Gastroesophageal sphincter (tissue), 4 donors: ENCODE results near the gene HSD3B1. TPM values are rescaled to one million over a fixed set of nuclear protein-coding genes. Genes with fewer than 3 reads are reported as not detected.

Source experiments
- ATAC-seq: fragments of 150-250 bp; one replicate; pipeline ENCODE4 v1.9.1; 2016; ENCODE audit warnings: mild to moderate bottlenecking, moderate library complexity
- H3K27ac ChIP-seq, 4 donors: fragments of 200-600 bp; sonication (generic) in 3 of 4; 1 replicate in 3 of 4; 2 replicates in 1 of 4; pipeline ENCODE4 v1.5.1; 2016 to 2019
- H3K27me3 ChIP-seq: fragments of 200-600 bp; sonication (generic); one replicate; pipeline ENCODE4 v1.5.1; 2019
- H3K36me3 ChIP-seq, 2 donors: fragments of 200-600 bp; sonication (generic); one replicate each; pipeline ENCODE4 v1.5.1; 2019; ENCODE audit warnings: control low read depth in 1 of 2
- H3K4me1 ChIP-seq, 3 donors: fragments of 200-600 bp; sonication (generic); 1 replicate in 2 of 3; 2 replicates in 1 of 3; pipeline ENCODE4 v1.5.1; 2016 to 2019; ENCODE audit warnings: control low read depth in 2 of 3
- H3K4me3 ChIP-seq, 2 donors: fragments of 200-600 bp; sonication (generic); one replicate each; pipeline ENCODE4 v1.5.1; 2019; ENCODE audit warnings: mild to moderate bottlenecking in 1 of 2, moderate library complexity in 1 of 2
- H3K9me3 ChIP-seq, 3 donors: fragments of 200-600 bp; sonication (generic); one replicate each; pipeline ENCODE4 v1.5.1; 2017 to 2019; ENCODE audit warnings: control low read depth in 2 of 3
- CTCF ChIP-seq, 4 experiments: fragments of 200-600 bp in 2 of 4; fragments of 450-650 bp in 2 of 4; sonication (generic) in 1 of 4; IDR thresholded peaks; one replicate each; pipeline ENCODE4 v1.5.1; 2017 to 2019; ENCODE audit warnings: antibody characterized with exemption in 4 of 4, mild to moderate bottlenecking in 2 of 4, moderate library complexity in 2 of 4
- EP300 ChIP-seq: sonication (generic); formaldehyde crosslinking; IDR thresholded peaks from one replicate; pipeline ENCODE4 v1.6.1; 2017; ENCODE audit warnings: antibody characterized with exemption, mild to moderate bottlenecking
- POLR2A ChIP-seq, 2 donors: fragments of 450-650 bp; IDR thresholded peaks; one replicate each; pipeline ENCODE4 v1.6.1; 2017; ENCODE audit warnings: antibody characterized with exemption in 2 of 2, mild to moderate bottlenecking in 2 of 2, moderate library complexity in 1 of 2
- POLR2AphosphoS5 ChIP-seq: sonication (generic); formaldehyde crosslinking; IDR thresholded peaks from one replicate; pipeline ENCODE4 v1.6.1; 2017; ENCODE audit warnings: antibody characterized with exemption
- WGBS, 2 donors: methylation state at CpG; one replicate each; pipeline ENCODE4 v1.1.5; 2018; ENCODE audit warnings: low coverage in 1 of 2; 5-methylcytosine and 5-hydroxymethylcytosine counted together
- total RNA-seq, 4 donors: library from RNA; depleted of rRNA; stranded (reverse); fragments of >200 nt; gene quantifications; one replicate each; pipeline ENCODE4 v1.1.0, GENCODE V29; 2016

HSD3B1 gene
- total RNA-seq, 4 donors from 2014 or later, result not detected

- 53% methylated on average over 2 of the region's 2 CpGs; no CpG with 5 or more reads in 1 of the 2 donors for WGBS, 2 donors
- H3K4me1 ChIP-seq, result no peaks in the 10 kb centered on the region
- ATAC-seq, result no peak
- H3K4me3 ChIP-seq, result no peak overlapping the region
- no peaks in the 10 kb centered on the region for H3K27me3 ChIP-seq
- no peaks in the 10 kb centered on the region for H3K36me3 ChIP-seq
- TF ChIP-seq POLR2A (IDR thresholded peaks at IDR 0.05), result no peak
- no peak for TF ChIP-seq EP300
- no peak for TF ChIP-seq POLR2AphosphoS5
- H3K9me3 ChIP-seq, result peaks cover 0 to 13% (median 0%) of the 10 kb centered on the region in 3 donors
- no peak overlapping the region for H3K27ac ChIP-seq
These were observed 24.8 kb downstream of the HSD3B1 start for GRCh38 chr1:119531606-119532323.

DNA sequence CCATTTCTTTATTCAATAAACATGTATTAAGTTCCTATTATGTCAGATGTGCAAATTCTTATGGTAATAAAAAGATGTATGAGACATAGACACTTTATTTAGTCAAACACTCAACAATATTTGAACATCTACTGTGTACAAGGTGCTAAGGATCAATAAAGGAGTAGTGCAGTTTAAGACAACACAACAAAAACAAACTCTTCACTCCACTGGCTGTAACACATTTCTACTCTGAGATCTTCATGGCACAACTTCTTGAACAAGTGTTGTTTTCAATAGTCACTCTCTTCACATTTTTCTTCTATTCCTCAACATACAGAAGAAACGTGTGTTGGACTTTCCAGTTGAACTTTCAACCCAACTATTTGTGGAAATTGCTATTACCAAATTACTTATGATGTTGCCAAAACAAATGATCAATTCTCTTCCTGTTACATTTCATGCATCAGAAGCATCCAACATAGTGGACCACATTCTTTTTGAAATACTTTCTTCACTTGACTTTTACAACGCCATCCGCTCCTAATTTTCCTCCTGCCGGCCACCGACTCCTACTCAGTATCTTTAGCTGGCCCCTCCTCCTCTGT, 25.4 kb downstream of the HSD3B1 start:
- WGBS, 2 donors, result 79 to 85% methylated on average over 4 to 5 of the region's 5 CpGs
- Histone ChIP-seq H3K4me1 (no peaks in the 10 kb centered on the region), H3K9me3 (peaks cover 0 to 13% (median 0%) of the 10 kb centered on the region in 3 donors), H3K27me3 (no peaks in the 10 kb centered on the region), H3K4me3 (no peak overlapping the region), H3K36me3 (no peaks in the 10 kb centered on the region), H3K27ac (no peak overlapping the region)
- no peak for ATAC-seq
- TF ChIP-seq EP300 (no peak), POLR2A (IDR thresholded peaks at IDR 0.05) (no peak), CTCF (IDR thresholded peaks at IDR 0.05) (no peak), POLR2AphosphoS5 (no peak)

- WGBS, 2 donors, result 31 to 33% methylated on average over 1 of the region's 1 CpG
- H3K4me3 ChIP-seq, result no peak overlapping the region
- TF ChIP-seq POLR2A (IDR thresholded peaks at IDR 0.05) (no peak), CTCF (IDR thresholded peaks at IDR 0.05) (no peak), POLR2AphosphoS5 (no peak), EP300 (no peak)
- no peak for ATAC-seq
- no peaks in the 10 kb centered on the region for H3K36me3 ChIP-seq
- H3K27ac ChIP-seq, result no peak overlapping the region
- H3K9me3 ChIP-seq, result peaks cover 0 to 13% (median 0%) of the 10 kb centered on the region in 3 donors
- H3K27me3 ChIP-seq, result no peaks in the 10 kb centered on the region
- H3K4me1 ChIP-seq, result no peaks in the 10 kb centered on the region
These were observed 28.4 kb downstream of the HSD3B1 start for GRCh38 chr1:119535381-119535780.

DNA sequence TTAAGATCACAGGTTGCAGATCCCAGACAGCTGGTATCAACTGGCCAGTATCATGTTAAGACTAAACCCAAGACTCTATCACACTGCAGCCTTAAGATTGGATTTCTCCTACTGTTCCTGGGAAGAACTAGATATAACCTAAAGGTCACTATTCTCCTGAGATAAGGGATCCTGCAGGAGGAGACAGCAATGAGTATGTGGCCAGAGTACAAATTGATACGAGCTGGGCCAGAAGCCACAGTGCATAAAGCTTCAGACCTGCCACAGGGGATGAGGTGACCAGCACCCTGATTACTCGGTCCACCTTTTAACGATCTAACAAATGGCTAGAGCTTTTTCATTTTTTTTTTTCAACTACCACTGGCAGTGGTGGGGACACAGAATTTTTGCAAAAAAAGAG, 31.0 kb downstream of the HSD3B1 start:
- H3K27me3 ChIP-seq, result no peaks in the 10 kb centered on the region
- no peaks in the 10 kb centered on the region for H3K9me3 ChIP-seq
- no peaks in the 10 kb centered on the region for H3K4me1 ChIP-seq
- no peaks in the 10 kb centered on the region for H3K36me3 ChIP-seq
- no peak overlapping the region for H3K4me3 ChIP-seq
- TF ChIP-seq CTCF (IDR thresholded peaks at IDR 0.05) (no peak), POLR2AphosphoS5 (no peak), POLR2A (IDR thresholded peaks at IDR 0.05) (no peak), EP300 (no peak)
- no peak for ATAC-seq
- WGBS, 2 donors, result 50 to 67% methylated on average over 1 of the region's 3 CpGs
- H3K27ac ChIP-seq, result no peak overlapping the region

GRCh38 chr1:119539636-119540035, 32.6 kb downstream of the HSD3B1 start:
- no peaks in the 10 kb centered on the region for H3K4me1 ChIP-seq

More at GRCh38 chr1:119539636-119540035, 32.6 kb downstream of the HSD3B1 start:
- ATAC-seq, result no peak
- Histone ChIP-seq H3K4me3 (no peak overlapping the region), H3K27me3 (no peaks in the 10 kb centered on the region), H3K9me3 (no peaks in the 10 kb centered on the region), H3K36me3 (no peaks in the 10 kb centered on the region), H3K27ac (no peak overlapping the region)
- TF ChIP-seq CTCF (IDR thresholded peaks at IDR 0.05) (no peak), POLR2AphosphoS5 (no peak), EP300 (no peak), POLR2A (IDR thresholded peaks at IDR 0.05) (no peak)
